ENCODE measurements around the gene DPF3. TPM values are rescaled to one million over a fixed set of nuclear protein-coding genes. Genes with fewer than 3 reads are reported as not detected.

Gene DPF3
- total and polyA plus RNA-seq, 2 donors (not counting 1 experiment from before 2014, with no cell fraction given), result 3.4 to 10.2 TPM

DNA sequence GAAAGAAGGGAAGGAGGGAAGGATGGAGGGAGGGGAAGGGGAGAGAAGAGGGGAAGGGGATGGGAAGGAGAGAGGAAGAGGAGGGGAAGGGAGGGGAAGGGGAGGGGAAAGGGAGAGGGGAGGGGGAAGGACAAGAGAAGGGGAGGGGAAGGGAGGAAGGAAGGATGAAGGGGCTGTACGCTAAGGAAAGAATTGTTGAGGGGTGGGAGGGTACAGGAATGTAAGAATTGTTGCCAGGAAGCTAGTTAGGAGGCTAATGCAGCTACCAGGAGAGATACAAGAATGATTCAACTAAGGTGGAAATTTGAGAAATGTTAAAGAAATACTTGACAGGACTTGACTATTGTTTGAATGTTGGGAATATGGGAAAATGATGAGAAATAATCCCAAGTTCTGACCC, 261.2 kb downstream of the DPF3 start:
- ChIA-PET CTCF (no interaction called here), POLR2A (interaction anchor here (0.7 kb wide), 1 partner anchor 175 kb away, joined by 5 read pairs; no protein-coding TSS in a partner anchor)
- 63% methylated on average over 1 of the region's 1 CpG for WGBS (ENCODE audit: insufficient coverage)
- peaks cover 3% of the 10 kb centered on the region for H3K27me3 Mint-ChIP-seq
- H3K4me1 Mint-ChIP-seq, result peaks cover 11% of the 10 kb centered on the region
- Histone ChIP-seq H3K4me1 (ENCODE audit: control insufficient read depth in 2 of 2, insufficient read depth in 2 of 2, low read length in 2 of 2) (no peaks in the 10 kb centered on the region), H3K9ac (ENCODE audit: low read length) (no peak overlapping the region), H3K27ac (ENCODE audit: low read length in 2 of 2) (no peak overlapping the region), H3K9me3 (ENCODE audit: control extremely low read depth in 1 of 3, control insufficient read depth in 2 of 3, insufficient read depth in 1 of 3, low read length in 2 of 3) (no peaks in the 10 kb centered on the region), H4K20me1 (ENCODE audit: control insufficient read depth, insufficient read depth, low read length, poor library complexity, severe bottlenecking) (no peaks in the 10 kb centered on the region), H3K4me2 (replicated peaks; ENCODE audit: low read depth, low read length, poor library complexity, severe bottlenecking) (no peak overlapping the region), H3K36me3 (replicated peaks in 1 of 2; ENCODE audit: control extremely low read depth in 1 of 2, control insufficient read depth in 1 of 2, extremely low read depth in 1 of 2, insufficient read depth in 2 of 2, low read length in 1 of 2) (no peaks in the 10 kb centered on the region), H3K79me2 (ENCODE audit: control insufficient read depth, insufficient read depth, low read length) (no peaks in the 10 kb centered on the region), H2AFZ (ENCODE audit: insufficient read depth, low read depth, low read length, poor library complexity, severe bottlenecking) (no peak overlapping the region), H3K27me3 (replicated peaks in 1 of 4; ENCODE audit: control extremely low read depth in 1 of 4, control insufficient read depth in 3 of 4, insufficient read depth in 4 of 4, low read length in 3 of 4) (no peaks in the 10 kb centered on the region), H3K4me3 (ENCODE audit: control extremely low read depth in 1 of 5, extremely low read depth in 1 of 5, insufficient read depth in 1 of 5, low read depth in 2 of 5, low read length in 4 of 5) (no peak overlapping the region)
- ATAC-seq (ENCODE audit: low read depth), result no peak
- no peak for DNase-seq
- TF ChIP-seq EZH2 (IDR thresholded peaks at IDR 0.05; ENCODE audit: borderline replicate concordance, insufficient read depth, low read depth, low read length, poor library complexity, severe bottlenecking) (no peak), CTCF (IDR thresholded peaks at IDR 0.05) (no peak)
- intact Hi-C loops (cut with micrococcal nuclease), result no loop called here
- H3K27ac Mint-ChIP-seq, result no peak overlapping the region
- no peak overlapping the region for H3K4me3 Mint-ChIP-seq
- no peaks in the 10 kb centered on the region for H3K9me3 Mint-ChIP-seq (ENCODE audit: insufficient read depth)

GRCh38 chr14:72631401-72631800, 262.5 kb downstream of the DPF3 start:
- H3K4me3 Mint-ChIP-seq, result no peak overlapping the region
- WGBS (ENCODE audit: insufficient coverage), result 100% methylated on average over 1 of the region's 1 CpG
- intact Hi-C loops (cut with micrococcal nuclease), result no loop called here
- ATAC-seq (ENCODE audit: low read depth), result no peak
- Histone ChIP-seq H3K9ac (ENCODE audit: low read length) (no peak overlapping the region), H2AFZ (ENCODE audit: insufficient read depth, low read depth, low read length, poor library complexity, severe bottlenecking) (no peak overlapping the region), H3K9me3 (ENCODE audit: control extremely low read depth in 1 of 3, control insufficient read depth in 2 of 3, insufficient read depth in 1 of 3, low read length in 2 of 3) (peaks cover 0 to 5% (median 0%) of the 10 kb centered on the region in 3 donors), H3K4me3 (ENCODE audit: control extremely low read depth in 1 of 5, extremely low read depth in 1 of 5, insufficient read depth in 1 of 5, low read depth in 2 of 5, low read length in 4 of 5) (no peak overlapping the region), H3K79me2 (ENCODE audit: control insufficient read depth, insufficient read depth, low read length) (no peaks in the 10 kb centered on the region), H3K27ac (ENCODE audit: low read length in 2 of 2) (no peak overlapping the region), H3K4me2 (replicated peaks; ENCODE audit: low read depth, low read length, poor library complexity, severe bottlenecking) (no peak overlapping the region), H3K4me1 (ENCODE audit: control insufficient read depth in 2 of 2, insufficient read depth in 2 of 2, low read length in 2 of 2) (no peaks in the 10 kb centered on the region), H3K27me3 (replicated peaks in 1 of 4; ENCODE audit: control extremely low read depth in 1 of 4, control insufficient read depth in 3 of 4, insufficient read depth in 4 of 4, low read length in 3 of 4) (no peaks in the 10 kb centered on the region), H4K20me1 (ENCODE audit: control insufficient read depth, insufficient read depth, low read length, poor library complexity, severe bottlenecking) (no peaks in the 10 kb centered on the region), H3K36me3 (replicated peaks in 1 of 2; ENCODE audit: control extremely low read depth in 1 of 2, control insufficient read depth in 1 of 2, extremely low read depth in 1 of 2, insufficient read depth in 2 of 2, low read length in 1 of 2) (no peaks in the 10 kb centered on the region)
- H3K27ac Mint-ChIP-seq, result no peak overlapping the region
- H3K27me3 Mint-ChIP-seq, result peaks cover 3% of the 10 kb centered on the region
- ChIA-PET CTCF (no interaction called here), POLR2A (no interaction called here)
- no peak for TF ChIP-seq EZH2 (IDR thresholded peaks at IDR 0.05; ENCODE audit: borderline replicate concordance, insufficient read depth, low read depth, low read length, poor library complexity, severe bottlenecking)
- TF ChIP-seq CTCF (IDR thresholded peaks at IDR 0.05), result no peak
- H3K4me1 Mint-ChIP-seq, result peaks cover 11% of the 10 kb centered on the region
- DNase-seq, result no peak
- no peaks in the 10 kb centered on the region for H3K9me3 Mint-ChIP-seq (ENCODE audit: insufficient read depth)

Measured in B cell (primary cell).